ENCODE results near the gene BNIP1.
A peak's percentile ranks its signal among the peaks of the same experiment; 100 is the strongest.
"Not testable (repeated sequence)": the region's sequence is repeated elsewhere in the genome, so short reads cannot be mapped to it uniquely, and the experiment has no call there.

The BNIP1 gene, protein sequence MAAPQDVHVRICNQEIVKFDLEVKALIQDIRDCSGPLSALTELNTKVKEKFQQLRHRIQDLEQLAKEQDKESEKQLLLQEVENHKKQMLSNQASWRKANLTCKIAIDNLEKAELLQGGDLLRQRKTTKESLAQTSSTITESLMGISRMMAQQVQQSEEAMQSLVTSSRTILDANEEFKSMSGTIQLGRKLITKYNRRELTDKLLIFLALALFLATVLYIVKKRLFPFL

DNA sequence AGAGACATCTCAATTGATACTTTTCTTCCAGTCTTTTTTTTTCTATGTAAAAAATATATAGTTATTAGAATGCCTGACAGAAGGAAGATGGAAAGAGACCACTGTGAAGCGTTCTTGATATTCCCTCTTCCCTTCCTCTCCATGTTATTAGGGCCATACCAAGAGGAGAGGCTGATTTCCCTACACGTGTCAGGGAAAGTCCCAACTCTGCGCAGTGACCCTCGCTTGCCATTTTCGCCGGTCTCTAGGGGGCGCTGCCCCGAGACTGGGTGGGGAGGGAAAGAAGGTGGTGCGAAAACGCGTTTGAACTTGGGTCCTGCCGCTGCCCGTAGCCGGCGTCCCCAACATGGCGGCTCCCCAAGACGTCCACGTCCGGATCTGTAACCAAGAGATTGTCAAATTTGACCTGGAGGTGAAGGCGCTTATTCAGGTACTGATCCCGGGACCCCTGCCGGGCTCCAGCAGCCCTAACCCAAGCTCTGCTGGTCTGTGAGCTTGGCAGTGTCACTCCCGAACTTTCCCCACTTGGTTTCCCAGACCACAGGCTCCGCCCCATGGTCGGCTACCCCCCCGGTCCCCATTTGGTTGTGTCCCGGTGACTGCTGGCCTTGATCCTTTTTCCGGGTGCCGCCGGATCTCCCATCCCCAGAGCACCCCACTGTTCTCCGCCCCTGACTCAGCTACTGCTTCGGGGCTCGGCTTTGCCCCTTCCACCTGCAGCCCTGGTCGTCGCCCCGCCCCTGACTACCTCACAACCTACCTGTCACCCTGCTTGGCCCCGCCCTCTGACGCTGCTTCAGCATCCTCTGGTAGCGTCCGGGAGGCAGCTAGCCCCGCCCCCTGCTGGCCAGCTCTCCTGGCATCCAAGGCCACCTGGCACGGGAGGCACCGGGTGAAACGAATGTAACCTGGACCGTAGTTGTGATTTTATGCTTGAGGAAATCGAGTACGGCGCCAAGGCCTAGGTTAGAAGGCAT lies at the start of gene BNIP1:
Gene BNIP1, plus strand, starts transcription at position 332 of the 977 bp plus-strand sequence. Its CDS starts 15 bp downstream, at position 347.
- DNase-seq, result peak; percentile 90

DNA sequence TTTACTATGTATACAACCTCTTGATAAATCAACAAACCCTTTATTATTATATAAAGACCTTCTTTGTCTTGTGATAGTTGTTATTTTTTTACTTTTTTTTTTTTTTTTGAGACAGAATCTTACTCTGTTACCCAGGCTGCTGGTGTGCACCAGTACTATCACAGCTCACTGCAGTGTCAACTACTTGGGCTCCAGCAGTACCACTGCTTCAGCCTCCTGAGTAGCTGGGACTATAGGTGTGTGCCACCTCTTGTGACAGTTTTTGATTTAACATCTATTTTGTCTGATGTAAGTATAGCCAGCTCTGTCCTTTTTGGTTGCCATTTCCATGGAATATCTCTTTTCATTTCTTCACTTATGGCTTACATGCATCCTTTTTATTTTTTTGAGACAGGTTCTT lies 45.5 kb upstream of the BNIP1 start:
- DNase-seq, result no peak

DNA sequence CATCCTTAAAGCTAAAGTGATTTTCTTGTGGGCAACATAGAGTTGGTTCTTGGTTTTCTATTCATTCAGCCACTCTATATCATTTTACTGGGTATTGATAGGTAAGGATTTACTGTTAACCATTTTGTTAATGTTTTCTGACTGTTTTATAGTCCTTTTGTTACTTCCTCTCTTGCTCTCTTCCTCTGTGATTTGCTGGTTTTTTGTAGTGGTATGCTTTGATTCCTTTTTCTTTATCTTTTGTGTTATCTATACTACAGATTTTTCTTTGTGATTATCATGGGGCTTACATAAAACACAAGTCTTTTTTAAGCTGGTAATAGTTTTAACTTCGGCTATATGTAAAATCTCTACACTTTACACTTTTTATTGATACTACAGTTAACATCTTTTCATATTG lies 44.9 kb upstream of the BNIP1 start:
- no peak for DNase-seq

DNA sequence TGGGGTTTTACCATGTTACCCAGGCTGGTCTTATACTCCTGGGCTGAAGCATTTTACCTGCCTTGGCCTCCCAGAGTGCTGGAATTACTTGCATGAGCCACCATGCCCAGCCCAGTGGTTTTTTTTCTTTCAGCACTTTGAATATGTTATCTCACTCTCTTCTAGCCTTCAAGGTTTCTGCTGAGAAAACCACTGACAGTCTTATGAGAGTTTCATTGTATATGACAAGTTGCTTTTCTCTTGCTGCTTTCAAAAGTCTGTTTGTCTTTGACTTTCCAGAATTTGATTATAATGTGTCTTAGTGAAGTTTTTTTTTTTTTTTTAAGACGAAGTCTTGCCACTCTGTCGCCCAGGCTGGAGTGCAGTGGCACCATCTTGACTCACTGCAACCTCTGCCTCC lies 43.1 kb upstream of the BNIP1 start:
- no peak for DNase-seq

DNA sequence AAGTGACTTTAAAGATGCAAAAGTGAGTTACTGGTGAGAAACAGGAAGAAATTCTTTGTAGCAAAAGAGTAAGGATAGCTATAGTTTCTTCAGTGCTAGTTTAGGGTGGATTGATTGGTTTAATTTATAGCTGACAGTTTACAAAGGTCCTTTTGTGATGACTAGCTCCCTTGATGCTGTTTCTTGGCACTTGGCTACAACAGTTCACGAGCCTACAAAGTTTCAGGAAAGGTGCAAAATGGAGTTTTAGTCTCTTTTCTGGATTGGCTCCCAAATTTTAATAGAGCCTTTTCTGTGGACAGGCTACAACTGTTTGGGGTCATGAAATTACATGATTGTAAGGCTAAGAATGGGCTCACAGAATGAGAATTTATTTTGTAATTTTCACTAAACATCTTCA lies 40.9 kb upstream of the BNIP1 start:
- no peak for DNase-seq

DNA sequence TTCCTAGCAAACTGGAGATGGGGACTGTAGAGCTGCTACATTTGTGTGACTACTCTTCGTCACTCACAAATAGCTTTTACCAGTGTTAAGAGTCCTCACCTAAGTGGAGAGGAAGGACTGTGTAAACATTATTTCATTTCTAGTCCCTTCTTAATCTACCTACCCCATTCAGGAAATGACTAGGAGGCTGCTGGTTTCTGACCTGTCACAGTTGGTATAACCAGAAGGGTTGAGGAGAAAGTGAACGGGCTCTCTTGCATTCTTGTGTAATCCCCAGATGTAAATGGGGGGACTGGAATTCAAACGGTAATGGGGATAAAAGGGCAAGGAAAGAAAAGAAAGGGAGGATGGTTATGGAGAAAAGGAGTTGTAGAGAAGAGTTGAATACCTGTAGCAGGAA lies 35.4 kb upstream of the BNIP1 start:
- DNase-seq, result no peak

DNA sequence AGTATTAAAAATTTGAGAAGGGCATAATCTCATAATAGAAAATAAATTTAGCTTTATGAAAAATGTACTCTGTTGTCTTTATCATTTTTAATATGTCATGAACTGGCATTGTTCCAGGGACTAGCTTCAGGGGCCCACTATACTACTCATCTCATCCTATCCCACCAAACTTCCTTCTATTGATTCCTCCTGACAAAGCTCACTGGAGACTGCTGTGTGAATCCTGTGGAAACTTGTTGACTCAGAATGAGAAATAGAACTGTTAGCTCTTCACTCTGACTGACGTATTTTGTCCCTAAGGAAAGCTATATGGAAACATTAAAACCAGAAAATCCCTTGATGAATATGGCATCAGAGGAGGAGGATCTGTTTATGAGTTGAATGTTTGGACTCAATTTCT lies 29.8 kb upstream of the BNIP1 start:
- DNase-seq, result no peak

DNA sequence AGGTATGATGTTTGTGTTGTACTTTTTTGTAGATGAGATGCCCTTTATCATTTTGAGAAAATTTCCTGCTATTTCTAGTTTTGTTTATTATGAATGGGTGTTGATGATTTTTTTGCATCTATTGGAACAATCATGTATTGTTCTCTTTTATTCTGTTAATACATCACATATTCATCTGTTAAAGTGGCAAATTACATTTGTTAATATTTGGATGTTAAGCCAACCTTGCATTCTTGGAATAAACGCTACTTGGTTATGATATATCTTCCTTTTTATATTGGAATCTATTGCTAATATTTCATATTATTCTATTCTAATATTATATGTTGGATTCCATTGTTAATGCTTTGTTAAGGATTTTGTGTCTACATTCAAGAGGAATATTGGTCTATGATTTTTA lies 24.6 kb upstream of the BNIP1 start:
- DNase-seq, result no peak

DNA sequence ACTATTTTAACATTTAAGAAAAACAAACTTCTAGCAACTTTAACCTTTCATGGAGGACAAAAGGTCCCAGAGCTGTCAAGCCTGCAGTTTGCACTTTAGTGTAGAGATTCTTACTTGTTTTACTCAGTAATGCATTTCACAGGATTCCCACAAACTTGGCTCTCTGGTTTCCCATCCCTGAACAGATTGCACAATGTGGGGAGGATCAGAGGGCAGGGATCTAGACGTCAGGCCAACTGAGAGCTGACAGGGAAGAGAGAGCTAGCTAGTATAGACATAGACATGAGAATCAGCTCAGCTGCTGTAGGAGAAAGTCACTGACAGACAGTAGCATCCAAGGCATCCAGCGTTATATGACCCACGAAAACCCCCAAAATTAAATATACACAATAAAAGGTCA lies 20.9 kb upstream of the BNIP1 start:
- DNase-seq, result no peak

DNA sequence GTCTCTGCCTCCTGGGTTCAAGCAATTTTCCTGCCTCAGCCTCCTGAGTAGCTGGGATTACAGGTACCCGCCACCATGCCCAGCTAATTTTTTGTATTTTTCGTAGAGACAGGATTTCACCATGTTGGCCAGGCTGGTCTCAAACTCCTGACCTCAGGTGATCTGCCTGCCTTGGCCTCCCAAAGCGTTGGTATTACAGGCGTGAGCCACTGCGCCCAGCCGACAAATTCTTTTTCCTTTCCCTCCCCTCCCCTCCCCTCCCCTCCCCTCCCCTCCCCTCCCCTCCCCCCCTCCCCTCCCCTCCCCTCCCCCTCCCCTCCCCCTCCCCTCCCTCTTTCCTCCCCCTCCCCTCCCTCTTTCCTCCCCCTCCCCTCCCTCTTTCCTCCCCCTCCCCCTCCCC lies 12.2 kb upstream of the BNIP1 start:
- not testable (repeated sequence) for DNase-seq

DNA sequence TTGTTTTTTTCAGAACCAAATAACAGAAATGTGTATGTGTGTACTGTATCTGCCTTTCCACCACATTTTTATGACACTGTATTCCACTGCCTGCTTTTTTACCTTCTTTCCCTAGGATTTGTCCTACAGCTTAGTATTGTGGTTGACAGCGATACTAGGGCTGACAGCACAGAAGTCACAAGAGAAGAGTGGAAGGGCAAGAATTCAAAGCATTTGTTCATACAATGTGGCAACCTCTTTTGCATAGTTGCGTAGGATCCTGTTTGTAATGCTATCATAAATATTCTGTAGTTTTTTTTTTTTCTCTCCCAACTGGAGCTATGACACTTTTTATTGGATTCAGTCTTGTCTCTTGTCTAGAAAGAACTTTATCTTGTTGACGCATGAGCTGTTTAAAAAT lies 5.6 kb upstream of the BNIP1 start:
- no peak for DNase-seq

DNA sequence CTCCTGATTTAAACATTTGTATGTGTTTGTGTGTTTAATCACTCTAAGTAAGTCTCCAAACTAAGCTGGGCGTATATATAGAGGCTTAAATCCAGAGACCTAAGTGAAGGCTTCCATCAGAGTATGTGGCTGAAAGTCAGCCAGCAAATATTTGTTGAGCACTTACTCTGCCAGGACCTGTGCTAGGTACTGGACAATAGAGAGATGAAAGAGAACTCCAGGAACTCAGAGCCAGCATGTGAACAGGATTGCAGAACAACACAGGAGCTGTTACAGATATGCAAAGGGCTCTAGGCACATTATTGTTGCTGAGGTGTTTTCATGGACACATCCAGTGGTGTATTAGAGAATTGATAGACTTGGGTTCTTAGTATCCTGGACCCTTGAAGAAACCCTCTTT lies 4.7 kb upstream of the BNIP1 start:
- no peak for DNase-seq

DNA sequence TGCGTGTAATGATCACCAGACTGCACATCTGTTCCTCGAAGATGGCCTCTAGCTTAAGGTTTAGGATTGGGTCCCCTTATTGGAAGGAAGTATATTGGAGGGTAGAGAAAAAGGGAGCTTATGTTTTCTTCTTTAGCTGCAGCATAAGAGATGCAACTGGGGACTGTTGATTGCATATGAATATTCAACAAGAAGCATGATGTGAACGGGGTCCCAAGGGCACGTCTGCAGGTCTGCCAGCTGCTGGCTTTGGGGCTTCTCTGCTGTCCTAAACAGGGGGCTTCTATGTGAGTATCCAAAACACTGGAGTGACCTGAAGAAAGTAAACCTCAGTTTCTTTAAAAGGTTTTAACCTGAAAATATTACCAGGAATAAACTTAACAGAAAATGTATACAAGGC lies 3.6 kb upstream of the BNIP1 start:
- DNase-seq, result no peak

DNA sequence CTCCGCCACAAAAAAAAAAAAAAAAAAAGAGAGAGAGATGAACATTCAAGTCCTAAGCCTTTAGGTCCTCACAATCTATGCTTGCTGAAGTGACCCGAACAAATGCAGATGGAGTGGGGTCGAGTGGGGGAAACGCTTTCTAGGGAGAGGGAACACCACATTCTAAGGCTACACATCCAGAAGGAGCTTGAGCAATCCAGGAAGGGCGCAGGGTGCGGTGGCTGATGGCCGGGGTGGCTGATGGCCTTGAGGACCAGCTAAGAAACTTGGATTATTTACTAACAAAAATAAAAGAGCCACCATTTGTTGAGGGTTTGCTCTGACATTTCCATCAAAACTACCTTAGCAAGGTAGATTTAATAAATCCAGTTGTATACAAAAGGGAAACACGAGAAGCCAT lies 764 bp upstream of the BNIP1 start:
- DNase-seq, result no peak

DNA sequence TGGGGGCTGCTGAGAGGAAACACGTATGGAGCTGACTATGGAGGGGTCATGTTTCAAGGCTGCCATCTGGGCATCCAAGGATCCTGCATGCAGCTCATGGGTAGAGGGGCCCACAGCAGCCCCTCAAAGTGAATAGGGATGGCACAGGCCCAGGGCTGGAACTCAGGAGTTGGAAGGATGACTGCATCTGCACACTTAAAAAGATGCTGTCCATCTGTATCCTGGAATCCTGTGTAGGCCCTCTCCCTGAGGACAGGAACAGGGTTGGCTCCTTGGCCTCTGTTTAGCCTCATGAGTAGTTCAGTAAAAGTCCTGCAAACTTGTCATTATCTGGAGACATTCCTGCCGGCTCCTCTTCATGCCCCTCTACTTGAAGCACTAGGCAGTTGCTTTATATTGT lies 4.0 kb downstream of the BNIP1 start:
- DNase-seq, result no peak

DNA sequence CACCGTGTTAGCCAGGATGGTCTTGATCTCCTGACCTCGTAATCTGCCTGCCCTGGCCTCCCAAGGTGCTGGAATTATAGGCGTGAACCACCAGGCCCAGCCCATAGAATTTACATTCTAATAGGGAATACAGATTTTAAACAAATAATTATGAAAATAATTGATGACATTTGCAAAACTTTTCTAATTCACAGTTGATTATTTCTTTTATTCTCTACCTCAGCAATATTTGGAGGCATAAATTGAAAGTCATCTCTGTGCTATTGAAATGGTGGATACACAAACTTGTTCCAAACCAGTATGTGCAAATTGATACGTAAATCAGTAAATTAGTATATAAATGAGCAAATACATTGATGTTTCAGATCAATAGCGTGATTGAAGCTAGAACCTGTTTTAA lies 8.2 kb downstream of the BNIP1 start:
- DNase-seq, result no peak

DNA sequence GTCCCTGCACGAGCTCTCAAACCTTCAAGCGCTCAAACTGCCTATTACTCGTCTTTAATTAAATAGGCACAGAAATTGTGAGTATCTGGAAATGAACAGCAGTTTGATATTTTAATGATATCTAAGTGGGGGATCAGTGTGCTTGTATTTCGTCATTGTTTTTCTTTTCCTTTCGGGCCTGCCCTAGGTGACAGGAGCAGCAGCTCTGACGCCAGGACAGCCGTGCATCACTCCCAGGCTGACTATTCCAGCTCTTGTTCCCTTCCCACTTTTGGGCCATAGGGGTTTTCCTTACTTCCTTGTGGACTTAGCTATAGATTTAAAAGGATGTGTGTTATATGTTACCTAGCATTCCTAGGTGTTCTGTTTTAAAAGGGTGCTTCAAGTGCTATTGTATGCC lies 9.5 kb downstream of the BNIP1 start:
- DNase-seq, result no peak

DNA sequence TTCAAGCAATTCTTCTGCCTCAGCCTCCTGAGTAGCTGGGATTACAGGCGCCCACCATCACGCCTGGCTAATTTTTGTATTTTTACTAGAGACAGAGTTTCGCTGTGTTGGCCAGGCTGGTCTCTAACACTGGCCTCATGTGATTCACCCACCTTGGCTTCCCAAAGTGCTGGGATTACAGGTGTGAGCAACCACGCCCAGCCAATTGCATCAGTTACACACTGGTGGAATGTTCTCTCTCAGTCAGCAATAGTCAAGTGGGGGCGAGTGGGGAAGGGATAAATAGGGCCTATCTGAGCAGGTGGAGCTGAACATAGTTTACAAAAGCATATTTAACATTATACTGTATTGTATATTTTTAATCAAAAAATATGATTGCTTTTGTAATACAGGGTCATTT lies 10.3 kb downstream of the BNIP1 start:
- DNase-seq, result not testable (repeated sequence)

DNA sequence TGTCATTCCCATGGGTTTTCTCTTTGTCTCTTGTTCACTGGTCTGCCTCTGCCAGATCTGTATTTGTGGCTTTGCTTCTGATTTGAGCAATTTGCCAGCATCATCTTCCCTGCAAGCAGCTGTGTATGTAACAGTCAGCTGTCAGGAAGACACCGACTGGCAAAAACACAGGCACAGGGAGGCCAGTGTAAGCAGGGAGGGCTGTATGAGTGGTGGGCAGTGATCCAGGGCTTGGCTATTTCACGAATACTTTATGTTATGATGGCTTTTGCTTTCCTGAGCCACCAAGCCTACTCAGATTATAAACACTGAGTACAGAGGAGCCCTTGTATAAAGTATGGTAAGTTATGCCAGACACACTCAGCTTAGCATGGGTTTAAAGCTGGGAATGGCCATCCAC lies 11.6 kb downstream of the BNIP1 start:
- DNase-seq, result no peak

DNA sequence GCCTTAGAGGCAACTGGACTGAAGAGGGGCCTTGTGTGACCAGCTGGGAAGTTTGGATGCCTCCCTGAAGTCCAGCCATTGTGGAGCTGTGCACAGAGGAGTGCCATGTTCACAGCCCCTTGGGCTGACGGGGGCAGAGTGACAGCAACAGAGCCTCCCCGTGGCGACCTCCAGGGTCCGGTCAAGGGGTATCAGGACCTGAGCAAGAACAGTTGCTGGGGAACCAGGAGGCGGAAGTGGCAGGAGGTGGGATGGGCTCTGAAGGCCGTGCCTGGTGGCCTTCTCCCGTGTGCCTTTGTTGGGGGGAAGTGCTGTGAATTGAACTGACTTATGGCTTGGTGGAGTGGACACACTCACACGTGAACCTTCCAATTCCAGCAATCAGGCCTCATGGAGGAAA lies 14.0 kb downstream of the BNIP1 start:
- DNase-seq, result no peak

DNA sequence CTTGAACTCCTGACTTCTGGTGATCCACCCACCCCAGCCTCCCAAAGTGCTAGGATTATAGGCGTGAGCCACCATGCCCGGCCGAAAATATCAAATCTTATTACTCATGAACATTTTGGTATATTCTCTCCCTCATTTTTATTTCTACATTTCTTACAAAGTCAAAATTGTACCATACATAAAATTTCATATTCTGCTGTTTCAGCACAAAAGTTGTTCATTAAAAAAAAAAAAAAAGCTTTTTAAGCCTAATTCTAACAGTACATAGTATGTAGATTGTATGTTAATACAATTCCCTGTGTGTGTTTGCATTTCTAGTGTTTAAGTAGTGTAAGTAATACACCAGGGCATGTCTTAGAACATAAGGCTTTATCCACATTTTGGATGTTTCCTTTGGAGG lies 14.9 kb downstream of the BNIP1 start:
- DNase-seq, result no peak

DNA sequence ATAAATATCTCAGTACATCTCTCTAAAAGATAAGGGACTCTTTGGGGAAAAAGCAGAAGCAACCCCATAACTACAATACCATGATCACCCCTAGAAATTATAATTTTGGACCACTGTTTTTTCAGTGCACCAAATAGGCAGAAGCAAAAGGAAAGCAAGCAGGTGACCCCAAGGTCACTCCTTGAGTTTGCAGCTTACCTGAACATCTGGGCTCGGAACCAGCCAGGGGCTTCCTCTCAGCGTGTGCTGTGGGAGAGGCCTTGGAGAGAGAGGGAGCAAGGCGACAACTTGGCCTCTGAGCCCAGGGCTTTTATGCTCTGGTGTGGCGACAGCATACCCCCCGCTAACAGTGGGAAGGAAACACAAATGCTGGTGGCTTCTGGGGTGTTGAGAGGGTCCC lies 16.8 kb downstream of the BNIP1 start:
- DNase-seq, result no peak

DNA sequence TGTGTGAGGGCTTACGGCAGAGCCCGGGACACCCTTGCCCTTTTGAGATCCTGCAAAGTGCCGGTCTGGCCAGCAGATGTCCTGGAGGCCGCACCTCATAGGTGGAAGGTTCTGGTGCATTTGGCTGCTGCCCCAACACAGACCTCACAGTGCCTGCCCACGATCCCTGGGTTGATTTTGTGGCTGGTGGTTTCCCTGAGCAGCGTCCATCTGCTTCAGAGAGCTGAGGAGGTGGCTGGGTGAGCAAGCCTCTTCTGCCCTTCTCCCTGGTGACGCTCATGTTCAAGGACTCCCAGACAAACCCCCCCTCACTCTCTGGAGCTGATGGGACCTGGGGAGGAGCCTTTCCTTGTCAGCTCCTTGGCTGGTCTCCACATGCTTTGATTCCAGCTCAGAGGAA lies 18.9 kb downstream of the BNIP1 start:
- DNase-seq, result no peak

DNA sequence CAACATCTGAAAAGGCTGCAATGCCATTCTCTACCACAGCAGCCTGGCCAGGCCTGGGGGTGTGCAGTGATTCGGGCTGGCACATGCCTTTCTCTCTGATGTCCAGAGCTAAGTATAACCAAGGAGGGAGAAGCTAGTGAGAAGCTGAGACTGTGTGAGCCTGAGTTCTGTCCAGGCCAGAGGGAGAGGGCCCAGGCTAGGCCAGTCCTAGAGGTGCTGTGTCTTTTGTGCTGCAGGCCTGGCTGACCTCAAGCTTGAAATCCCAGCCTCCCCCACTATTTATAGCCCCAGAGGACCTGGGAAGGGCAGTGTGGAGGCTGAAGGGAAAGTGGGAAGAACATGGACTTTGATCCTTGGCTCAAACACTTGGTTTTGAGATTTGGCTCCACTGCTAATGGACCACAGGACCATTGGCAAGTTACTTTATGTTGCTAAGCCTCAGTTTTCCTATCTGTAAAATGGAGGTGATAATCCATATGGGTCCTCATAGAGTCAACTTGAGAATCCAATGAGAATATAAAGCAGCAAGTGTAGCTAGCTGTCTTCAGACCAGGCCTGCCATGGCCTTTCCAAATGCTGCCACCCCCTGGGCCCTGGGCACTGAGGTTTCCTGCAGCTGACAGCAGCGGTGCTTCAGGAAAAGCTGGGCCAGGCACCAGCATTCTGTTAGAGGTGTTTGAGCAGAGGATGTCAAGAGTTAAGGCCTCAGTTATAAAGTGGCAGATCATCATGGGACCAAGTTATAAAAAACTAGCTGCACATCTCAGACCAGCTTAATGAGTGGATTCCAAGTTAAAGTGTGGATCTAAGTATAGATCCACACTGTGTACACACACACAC lies 21.1 kb downstream of the BNIP1 start:
- DNase-seq, result no peak

Measured in 8988T (cell line).